HUES64 (cell line): ENCODE data around the gene APOBEC2.

Source experiments
- H3K27ac ChIP-seq: 2 replicates; pipeline ENCODE4 v1.7.0; 2013; ENCODE audit warnings: low read depth, low read length, inconsistent platforms
- H3K27me3 ChIP-seq: 2 replicates; pipeline ENCODE4 v1.6.1; 2013; ENCODE audit warnings: mild to moderate bottlenecking, low read length; ENCODE audit not compliant: insufficient read depth
- H3K36me3 ChIP-seq: 2 replicates; pipeline ENCODE4 v1.6.1; 2013; ENCODE audit warnings: mild to moderate bottlenecking, low read length; ENCODE audit not compliant: insufficient read depth
- H3K4me1 ChIP-seq: 2 replicates; pipeline ENCODE4 v1.6.1; 2013; ENCODE audit warnings: mild to moderate bottlenecking, low read length, moderate library complexity; ENCODE audit not compliant: insufficient read depth
- H3K4me3 ChIP-seq: 2 replicates; pipeline ENCODE4 v1.5.1; 2013; ENCODE audit warnings: mild to moderate bottlenecking, low read length, moderate library complexity
- H3K9ac ChIP-seq: 2 replicates; pipeline ENCODE4 v1.6.1; 2013; ENCODE audit warnings: mild to moderate bottlenecking, low read depth, low read length
- H3K9me3 ChIP-seq: 2 replicates; pipeline ENCODE4 v1.6.1; 2013; ENCODE audit warnings: low read depth, low read length; ENCODE audit not compliant: insufficient read depth
- WGBS: fragments of 150-250, 120-280 bp; methylation state at CpG from one replicate; pipeline ENCODE4 v1.1.7; 2013; ENCODE audit warnings: missing lambda C conversion rate; 5-methylcytosine and 5-hydroxymethylcytosine counted together

The APOBEC2 gene

DNA sequence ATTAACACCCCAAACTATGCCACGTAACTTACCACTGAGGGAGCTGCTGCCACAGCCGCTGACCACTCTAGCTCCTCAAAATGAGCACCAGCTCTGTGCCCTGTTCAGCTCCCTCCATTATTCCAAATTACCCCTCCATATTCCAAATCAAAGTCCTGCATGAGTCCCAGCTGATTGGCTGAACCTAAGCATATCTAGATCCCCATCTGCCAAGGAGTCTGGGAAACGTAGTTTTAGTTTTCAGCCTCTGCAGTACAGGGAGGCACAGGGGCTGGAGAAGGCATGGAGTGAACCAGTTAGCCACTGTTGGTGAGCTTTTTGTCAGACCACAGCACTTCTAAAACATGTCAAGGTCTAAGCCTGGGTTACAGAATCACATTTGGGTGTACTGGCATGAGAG is 29.9 kb upstream of the APOBEC2 start:
- no peak overlapping the region for H3K4me3 ChIP-seq
- H3K4me1 ChIP-seq: peaks cover 19% of the 10 kb centered on the region
- no peak overlapping the region for H3K27ac ChIP-seq
- H3K9ac ChIP-seq: no peak overlapping the region
- WGBS: 92% methylated on average over 3 of the region's 3 CpGs
- no peaks in the 10 kb centered on the region for H3K27me3 ChIP-seq
- H3K9me3 ChIP-seq: no peaks in the 10 kb centered on the region
- no peaks in the 10 kb centered on the region; the same call in 1 of the 2 replicates for H3K36me3 ChIP-seq

DNA sequence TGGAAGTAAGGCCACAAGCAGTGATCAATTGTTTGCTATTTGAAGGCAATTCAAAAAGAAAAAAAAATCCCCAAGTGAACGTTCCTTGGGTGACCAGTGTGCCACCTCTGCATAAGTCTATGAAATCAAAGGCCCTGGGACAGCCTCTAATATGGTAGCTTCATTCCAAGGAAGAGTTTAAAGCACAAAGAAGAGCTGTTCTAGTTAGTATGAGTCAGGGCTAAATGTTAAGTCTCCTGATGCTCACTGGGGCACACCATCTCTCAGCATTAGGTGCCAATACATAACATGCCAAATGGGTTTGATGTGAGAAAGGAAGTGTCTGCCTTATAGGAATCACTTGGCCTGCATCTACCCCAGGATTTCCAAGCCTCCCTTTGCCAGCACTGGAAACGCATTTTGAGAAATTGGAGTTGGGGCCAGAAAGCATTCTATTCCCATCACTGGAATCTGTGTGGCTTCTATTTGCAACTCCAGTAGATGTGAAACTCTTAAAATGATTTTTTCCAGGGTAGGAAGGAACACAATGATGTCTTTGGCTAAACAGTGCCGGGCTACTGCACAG is 27.0 kb upstream of the APOBEC2 start:
- Histone ChIP-seq H3K36me3 (no peaks in the 10 kb centered on the region; the same call in 1 of the 2 replicates), H3K27me3 (no peaks in the 10 kb centered on the region), H3K9ac (no peak overlapping the region), H3K4me1 (peaks cover 31% of the 10 kb centered on the region), H3K27ac (no peak overlapping the region), H3K9me3 (no peaks in the 10 kb centered on the region), H3K4me3 (no peak overlapping the region)
- WGBS: 89% methylated on average over 3 of the region's 3 CpGs

DNA sequence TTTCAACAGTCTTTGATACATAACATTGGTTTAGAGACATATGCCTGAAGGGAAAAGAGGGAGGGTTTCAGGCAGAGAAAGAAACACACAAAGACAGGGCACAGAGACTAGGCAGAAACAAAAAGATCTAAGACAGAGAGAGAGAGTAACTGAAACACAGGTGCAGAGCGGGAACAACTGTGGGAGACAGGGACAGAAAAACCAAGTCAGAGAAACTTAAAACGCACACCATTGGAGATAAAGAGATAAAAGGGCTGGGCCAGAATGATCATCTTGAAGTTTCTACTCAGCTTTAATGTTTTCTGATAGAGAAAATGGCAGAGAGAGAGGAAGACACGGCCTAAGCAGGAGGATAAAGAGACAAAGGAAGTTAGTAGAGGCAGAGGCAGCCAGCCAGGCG is 25.8 kb upstream of the APOBEC2 start:
- Histone ChIP-seq H3K9me3 (no peaks in the 10 kb centered on the region), H3K9ac (peak overlapping the region; percentile 67), H3K4me3 (peak overlapping the region; percentile 58), H3K27ac (no peak overlapping the region), H3K4me1 (peaks cover 31% of the 10 kb centered on the region), H3K27me3 (no peaks in the 10 kb centered on the region), H3K36me3 (no peaks in the 10 kb centered on the region; the same call in 1 of the 2 replicates)
- WGBS: 27% methylated on average over 4 of the region's 4 CpGs

DNA sequence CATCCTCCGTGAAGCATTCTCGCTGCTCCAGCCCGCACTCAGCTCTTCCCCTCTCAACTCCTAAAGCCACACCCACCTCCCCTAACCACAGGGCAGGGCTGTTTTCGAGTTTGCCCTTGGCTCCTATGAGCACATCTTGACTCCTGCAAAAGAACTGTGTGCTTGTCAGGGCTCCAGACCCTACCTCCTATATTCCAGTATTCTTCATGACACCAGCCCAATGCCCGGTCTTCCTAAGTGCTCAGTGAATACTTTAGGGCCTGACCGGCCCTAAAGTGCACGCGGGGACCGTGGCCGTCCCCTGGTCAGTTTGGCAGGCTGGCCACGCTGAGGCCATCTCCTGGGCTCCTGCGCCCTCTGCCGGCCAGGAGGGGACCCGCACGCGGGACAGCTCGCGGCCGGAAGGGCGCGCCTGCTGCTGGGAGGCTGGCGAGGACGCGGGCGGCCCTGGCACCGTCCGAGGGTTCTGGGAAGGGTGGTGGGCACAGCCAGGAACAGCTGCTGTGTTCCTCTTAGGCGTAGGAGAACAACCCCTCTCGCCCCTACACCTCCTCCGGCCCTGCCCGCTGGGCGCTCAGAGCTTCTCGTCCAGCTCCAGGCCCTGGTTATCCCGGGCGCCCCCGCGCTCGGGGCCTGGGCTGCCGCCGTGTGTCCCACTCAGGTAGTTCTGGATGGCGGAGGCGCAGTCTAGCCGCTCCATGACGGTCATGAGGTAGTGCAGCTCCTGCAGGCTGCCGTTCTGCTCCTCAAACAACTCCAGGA is 25.0 kb upstream of the APOBEC2 start:
- WGBS: 2% methylated on average over 45 of the region's 45 CpGs
- H3K9ac ChIP-seq: peak overlapping the region; percentile 75
- H3K36me3 ChIP-seq: no peaks in the 10 kb centered on the region; the same call in 1 of the 2 replicates
- no peaks in the 10 kb centered on the region for H3K27me3 ChIP-seq
- H3K27ac ChIP-seq: peak overlapping the region; percentile 45; the same call in 1 of the 2 replicates
- H3K4me3 ChIP-seq: peak overlapping the region; percentile 58
- no peaks in the 10 kb centered on the region for H3K9me3 ChIP-seq
- peaks cover 31% of the 10 kb centered on the region for H3K4me1 ChIP-seq

DNA sequence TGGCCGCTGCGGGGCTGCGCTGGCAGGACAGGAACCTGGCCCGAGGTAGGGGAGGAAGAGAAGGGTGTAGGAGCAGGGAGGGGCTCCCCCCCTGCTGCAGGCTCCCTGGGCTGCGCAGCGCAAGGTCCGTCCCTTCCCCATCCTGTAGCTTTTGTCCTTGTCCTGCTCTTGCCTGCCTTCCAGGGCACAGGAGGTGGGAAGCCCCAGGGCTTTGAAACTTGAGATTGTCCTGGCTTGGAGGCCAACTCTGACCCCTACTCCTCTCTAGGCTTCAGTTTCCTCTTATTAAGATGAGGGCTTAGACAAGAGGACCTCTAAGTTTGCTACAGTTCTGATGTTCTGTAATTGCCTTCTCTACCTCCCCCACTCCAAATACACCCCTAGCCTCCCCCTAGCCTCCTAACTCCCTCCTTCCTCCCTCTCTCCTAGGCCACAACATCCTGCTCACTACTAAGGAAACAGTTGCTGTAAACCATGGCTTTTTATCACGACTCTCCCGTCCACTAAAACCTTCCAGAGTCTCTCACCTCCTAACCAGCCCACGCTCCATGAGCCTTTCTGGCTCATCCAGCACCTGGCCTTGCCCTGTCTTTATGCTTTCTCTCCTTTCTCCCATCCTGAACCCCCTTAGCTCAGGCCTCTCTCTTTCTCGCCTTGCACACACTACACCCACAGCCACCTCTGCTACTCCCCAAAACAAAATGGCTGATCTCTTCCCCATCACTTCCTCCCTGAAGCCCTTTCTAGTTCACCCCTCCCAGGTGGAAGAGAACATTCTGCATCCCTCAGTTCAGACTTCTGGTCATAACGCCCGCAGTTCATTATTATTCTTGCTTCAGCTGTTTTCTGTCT is 24.2 kb upstream of the APOBEC2 start:
- peaks cover 31% of the 10 kb centered on the region for H3K4me1 ChIP-seq
- WGBS: 36% methylated on average over 13 of the region's 13 CpGs
- H3K27me3 ChIP-seq: no peaks in the 10 kb centered on the region
- H3K27ac ChIP-seq: peak overlapping the region; percentile 45; the same call in 1 of the 2 replicates
- peak overlapping the region; percentile 58 for H3K4me3 ChIP-seq
- H3K9ac ChIP-seq: peak overlapping the region; percentile 75
- no peaks in the 10 kb centered on the region; the same call in 1 of the 2 replicates for H3K36me3 ChIP-seq
- no peaks in the 10 kb centered on the region for H3K9me3 ChIP-seq

DNA sequence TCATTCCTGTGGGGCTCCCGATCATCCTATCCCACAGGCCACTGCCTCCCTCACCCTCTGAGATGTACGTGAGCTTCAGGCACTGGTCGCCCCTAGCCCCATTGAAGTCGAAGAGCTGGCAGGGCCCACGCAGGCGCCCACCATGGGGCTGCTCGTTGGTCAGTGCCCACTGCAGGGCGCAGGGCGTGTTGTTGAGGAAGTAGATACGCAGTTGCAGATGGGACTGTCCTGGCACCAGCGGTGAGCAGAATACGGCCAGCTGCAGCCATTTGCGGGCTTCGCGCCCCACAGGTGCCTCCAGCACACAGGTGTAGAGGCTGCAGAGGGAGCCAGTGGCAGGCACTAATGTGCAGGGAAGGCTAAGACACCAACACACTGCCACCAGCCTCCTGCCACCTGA is 20.2 kb upstream of the APOBEC2 start:
- Histone ChIP-seq H3K9ac (no peak overlapping the region), H3K9me3 (no peaks in the 10 kb centered on the region), H3K27ac (no peak overlapping the region), H3K4me3 (no peak overlapping the region), H3K27me3 (no peaks in the 10 kb centered on the region), H3K4me1 (peaks cover 11% of the 10 kb centered on the region), H3K36me3 (no peaks in the 10 kb centered on the region)
- 96% methylated on average over 15 of the region's 15 CpGs for WGBS

DNA sequence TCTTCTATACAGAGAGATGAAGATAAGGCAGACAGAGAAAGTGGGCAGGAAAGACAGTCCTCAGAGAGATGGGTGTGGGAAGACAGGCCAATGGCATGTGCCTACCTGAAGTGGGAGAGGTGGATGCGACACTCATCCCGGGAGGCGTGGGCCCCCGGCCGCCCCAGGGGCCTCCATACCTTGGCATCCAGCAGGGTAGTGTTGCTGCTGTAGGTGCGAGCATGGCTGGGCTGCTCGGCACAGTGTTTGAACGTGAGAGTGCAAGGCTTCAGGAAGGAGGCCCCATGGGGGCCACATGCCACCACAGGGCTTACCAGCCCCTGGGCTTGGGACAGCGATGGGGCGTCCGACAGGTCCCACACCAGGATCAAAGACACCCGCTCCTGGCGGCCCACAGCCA is 19.2 kb upstream of the APOBEC2 start:
- H3K4me1 ChIP-seq: peaks cover 8% of the 10 kb centered on the region
- 94% methylated on average over 13 of the region's 13 CpGs for WGBS
- H3K9me3 ChIP-seq: no peaks in the 10 kb centered on the region
- no peak overlapping the region for H3K9ac ChIP-seq
- H3K27ac ChIP-seq: no peak overlapping the region
- no peaks in the 10 kb centered on the region for H3K36me3 ChIP-seq
- no peak overlapping the region for H3K4me3 ChIP-seq
- no peaks in the 10 kb centered on the region for H3K27me3 ChIP-seq

DNA sequence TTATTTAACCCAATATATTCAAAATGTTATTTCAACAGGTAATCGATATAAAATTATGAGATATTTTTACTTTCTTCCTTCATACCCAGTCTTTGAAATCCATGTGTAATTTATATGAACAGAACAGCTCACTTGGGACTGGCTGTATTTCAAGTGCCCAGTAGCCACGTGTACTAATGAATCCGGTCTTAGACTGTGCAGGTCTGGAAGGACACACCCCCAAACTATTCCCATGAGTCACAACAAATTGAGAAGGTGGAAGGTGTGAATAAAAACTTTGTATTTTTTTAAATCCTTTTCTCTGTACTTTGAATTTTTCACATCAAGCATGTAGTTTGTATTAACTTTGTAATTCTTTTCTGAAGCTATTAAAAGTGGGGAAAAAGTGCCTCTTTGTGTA is 16.8 kb upstream of the APOBEC2 start:
- WGBS: 86% methylated on average over 1 of the region's 3 CpGs

DNA sequence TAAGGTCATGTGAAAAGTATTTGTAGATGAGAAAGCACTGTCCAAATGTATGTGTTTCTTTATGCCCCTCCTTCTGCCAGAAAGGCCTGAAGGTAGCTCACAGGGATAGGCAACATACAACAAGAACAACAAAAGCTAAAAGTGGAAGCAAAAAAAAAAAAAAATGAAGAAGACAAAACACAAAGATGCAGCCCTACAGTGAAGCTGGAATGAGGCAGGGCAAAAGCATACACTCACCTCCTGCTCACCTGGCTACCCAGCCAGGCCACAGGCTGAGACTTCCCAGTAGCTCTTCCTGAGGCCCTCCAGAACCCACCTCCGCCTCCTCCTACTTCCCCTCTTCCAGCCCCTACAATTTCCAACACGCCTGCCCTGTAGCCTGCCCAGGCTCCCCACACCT is 16.4 kb upstream of the APOBEC2 start:
- 81% methylated on average over 2 of the region's 2 CpGs for WGBS
- Histone ChIP-seq H3K36me3 (no peaks in the 10 kb centered on the region), H3K9me3 (no peaks in the 10 kb centered on the region), H3K9ac (no peak overlapping the region), H3K27ac (no peak overlapping the region), H3K27me3 (no peaks in the 10 kb centered on the region), H3K4me1 (peaks cover 4% of the 10 kb centered on the region; the same call in 1 of the 2 replicates), H3K4me3 (no peak overlapping the region)

More for the DNA sequence above, 16.8 kb upstream of the APOBEC2 start:
- Histone ChIP-seq H3K36me3 (no peaks in the 10 kb centered on the region), H3K4me3 (no peak overlapping the region), H3K9me3 (no peaks in the 10 kb centered on the region), H3K27ac (no peak overlapping the region), H3K4me1 (peaks cover 4% of the 10 kb centered on the region; the same call in 1 of the 2 replicates), H3K9ac (no peak overlapping the region), H3K27me3 (no peaks in the 10 kb centered on the region)

DNA sequence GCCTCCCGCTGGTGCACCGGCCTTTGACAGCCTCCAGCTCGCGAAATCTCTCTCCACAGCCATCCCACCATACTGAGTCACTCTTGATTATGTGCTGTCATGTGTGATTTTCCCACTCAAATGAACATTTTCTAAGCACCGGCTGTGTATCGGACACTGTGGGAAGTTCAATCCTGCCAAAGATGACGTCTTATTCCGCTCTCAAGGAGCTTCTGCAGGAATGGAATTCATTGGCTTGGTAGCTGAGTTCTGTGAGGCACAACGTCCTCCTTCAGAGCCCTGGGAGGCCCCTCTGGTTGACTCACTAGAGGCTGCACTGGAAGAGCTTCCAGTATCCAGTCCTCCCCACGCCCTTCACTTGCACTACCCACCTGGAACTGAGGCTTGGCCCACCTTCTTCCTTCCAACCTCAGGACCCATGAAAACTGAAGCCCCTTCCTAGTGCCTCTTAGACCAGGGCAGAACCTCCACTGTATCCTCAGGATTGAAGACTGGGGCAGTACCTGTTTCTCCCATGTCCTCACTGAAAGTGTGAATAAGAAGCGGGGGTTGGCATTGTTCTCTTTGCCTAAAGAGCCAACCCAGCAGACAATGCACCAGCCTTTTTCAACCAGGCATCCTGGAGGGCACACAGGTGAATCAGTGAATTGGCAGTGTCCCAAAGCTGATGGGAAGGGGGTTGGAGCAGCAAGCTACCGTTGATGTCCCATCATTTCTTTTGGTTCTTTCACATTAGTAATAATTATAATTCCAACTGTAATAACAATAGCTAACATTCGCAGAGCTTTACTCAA is 15.7 kb upstream of the APOBEC2 start:
- no peaks in the 10 kb centered on the region for H3K9me3 ChIP-seq
- WGBS: 91% methylated on average over 13 of the region's 13 CpGs
- H3K36me3 ChIP-seq: no peaks in the 10 kb centered on the region
- no peak overlapping the region for H3K4me3 ChIP-seq
- H3K27me3 ChIP-seq: no peaks in the 10 kb centered on the region
- H3K27ac ChIP-seq: no peak overlapping the region
- H3K4me1 ChIP-seq: peaks cover 4% of the 10 kb centered on the region; the same call in 1 of the 2 replicates
- no peak overlapping the region for H3K9ac ChIP-seq
